ENCODE results near the gene ARAP1.

Gene ARAP1

DNA sequence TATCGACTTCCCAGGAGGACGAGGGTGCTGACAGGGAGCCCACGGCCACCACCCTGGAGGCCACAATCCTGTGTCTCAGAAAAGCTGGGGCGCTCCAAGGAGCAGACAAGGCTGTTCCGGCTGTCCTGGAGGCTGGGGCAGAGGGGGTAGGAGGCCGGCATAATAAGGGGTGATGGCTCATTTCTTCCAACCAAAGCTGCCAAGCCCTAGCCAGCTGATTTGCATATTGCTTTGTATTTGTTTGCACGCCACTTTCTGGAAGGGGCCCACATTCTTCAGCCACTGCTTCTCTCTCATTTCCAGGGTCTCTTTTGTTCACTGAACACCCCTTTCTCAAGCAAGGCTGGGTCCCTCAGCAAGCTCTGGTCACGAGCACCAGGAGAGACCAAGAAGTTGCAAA, 82.7 kb downstream of the ARAP1 start:
- DNase-seq (ENCODE audit: extremely low read depth, insufficient read length): no peak
- no peak overlapping the region for H3K4me3 ChIP-seq (replicated peaks; ENCODE audit: low read depth, low read length)
- H3K27me3 ChIP-seq (replicated peaks; ENCODE audit: control insufficient read depth, insufficient read depth, low read length): no peaks in the 10 kb centered on the region; the same call in 1 of the 2 replicates
- TF ChIP-seq, protein P1, sequence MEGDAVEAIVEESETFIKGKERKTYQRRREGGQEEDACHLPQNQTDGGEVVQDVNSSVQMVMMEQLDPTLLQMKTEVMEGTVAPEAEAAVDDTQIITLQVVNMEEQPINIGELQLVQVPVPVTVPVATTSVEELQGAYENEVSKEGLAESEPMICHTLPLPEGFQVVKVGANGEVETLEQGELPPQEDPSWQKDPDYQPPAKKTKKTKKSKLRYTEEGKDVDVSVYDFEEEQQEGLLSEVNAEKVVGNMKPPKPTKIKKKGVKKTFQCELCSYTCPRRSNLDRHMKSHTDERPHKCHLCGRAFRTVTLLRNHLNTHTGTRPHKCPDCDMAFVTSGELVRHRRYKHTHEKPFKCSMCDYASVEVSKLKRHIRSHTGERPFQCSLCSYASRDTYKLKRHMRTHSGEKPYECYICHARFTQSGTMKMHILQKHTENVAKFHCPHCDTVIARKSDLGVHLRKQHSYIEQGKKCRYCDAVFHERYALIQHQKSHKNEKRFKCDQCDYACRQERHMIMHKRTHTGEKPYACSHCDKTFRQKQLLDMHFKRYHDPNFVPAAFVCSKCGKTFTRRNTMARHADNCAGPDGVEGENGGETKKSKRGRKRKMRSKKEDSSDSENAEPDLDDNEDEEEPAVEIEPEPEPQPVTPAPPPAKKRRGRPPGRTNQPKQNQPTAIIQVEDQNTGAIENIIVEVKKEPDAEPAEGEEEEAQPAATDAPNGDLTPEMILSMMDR (IDR thresholded peaks at IDR 0.05; ENCODE audit: insufficient read depth, low read length, poor library complexity, severe bottlenecking): no peak
- H3K36me3 ChIP-seq (ENCODE audit: control insufficient read depth, insufficient read depth, low read length): no peaks in the 10 kb centered on the region

DNA sequence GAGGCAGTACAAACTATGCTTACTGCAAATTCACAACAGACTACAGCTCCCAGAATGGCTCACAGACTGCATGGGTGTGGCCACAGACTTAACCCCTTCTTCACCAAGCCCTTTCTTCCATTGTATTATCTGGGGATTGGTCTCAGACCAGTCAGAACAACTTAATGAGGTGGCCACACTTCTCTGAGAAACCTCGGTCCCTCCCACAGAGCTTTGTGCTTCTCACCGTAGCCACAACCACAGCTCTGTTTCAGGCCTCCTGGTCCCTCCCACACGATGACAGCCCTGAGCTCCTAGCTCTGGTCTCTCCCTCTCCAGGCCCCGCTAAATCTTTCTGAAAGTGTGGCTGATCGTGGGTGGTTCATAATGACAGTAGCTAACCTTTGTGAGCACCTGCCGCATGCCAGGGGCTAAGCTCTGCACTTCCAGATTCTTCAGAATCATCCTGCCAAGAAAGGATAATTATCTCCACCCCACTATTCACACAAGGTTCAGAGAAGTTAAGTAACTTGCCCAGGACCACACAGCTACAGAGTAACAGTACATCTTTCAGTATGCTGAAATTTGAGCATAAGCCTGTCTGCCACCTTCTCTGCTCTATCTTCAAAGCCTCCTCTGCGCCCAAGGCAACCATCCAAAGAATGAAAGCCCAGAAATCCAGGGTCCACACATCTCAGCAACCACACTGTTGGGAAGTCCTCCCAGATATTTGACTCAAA, 83.4 kb downstream of the ARAP1 start:
- no peak overlapping the region; the same call in 1 of the 2 replicates for H3K4me3 ChIP-seq (replicated peaks; ENCODE audit: low read depth, low read length)
- H3K36me3 ChIP-seq (ENCODE audit: control insufficient read depth, insufficient read depth, low read length): no peaks in the 10 kb centered on the region
- H3K27me3 ChIP-seq (replicated peaks; ENCODE audit: control insufficient read depth, insufficient read depth, low read length): no peaks in the 10 kb centered on the region; the same call in 1 of the 2 replicates
- TF ChIP-seq, protein P1 (IDR thresholded peaks at IDR 0.05; ENCODE audit: insufficient read depth, low read length, poor library complexity, severe bottlenecking): no peak
- peak; percentile 71 for DNase-seq (ENCODE audit: extremely low read depth, insufficient read length)

- no peak for DNase-seq (ENCODE audit: extremely low read depth, insufficient read length)
- no peaks in the 10 kb centered on the region; the same call in 1 of the 2 replicates for H3K27me3 ChIP-seq (replicated peaks; ENCODE audit: control insufficient read depth, insufficient read depth, low read length)
- H3K4me3 ChIP-seq (replicated peaks; ENCODE audit: low read depth, low read length): no peak overlapping the region
- H3K36me3 ChIP-seq (ENCODE audit: control insufficient read depth, insufficient read depth, low read length): no peaks in the 10 kb centered on the region
- TF ChIP-seq, protein P1 (IDR thresholded peaks at IDR 0.05; ENCODE audit: insufficient read depth, low read length, poor library complexity, severe bottlenecking): no peak
These were observed 86.2 kb downstream of the ARAP1 start for GRCh38 chr11:72665911-72666472.

- TF ChIP-seq, protein P1 (IDR thresholded peaks at IDR 0.05; ENCODE audit: insufficient read depth, low read length, poor library complexity, severe bottlenecking): no peak
- Histone ChIP-seq H3K36me3 (ENCODE audit: control insufficient read depth, insufficient read depth, low read length) (no peaks in the 10 kb centered on the region), H3K4me3 (replicated peaks; ENCODE audit: low read depth, low read length) (no peak overlapping the region), H3K27me3 (replicated peaks; ENCODE audit: control insufficient read depth, insufficient read depth, low read length) (no peaks in the 10 kb centered on the region; the same call in none of the 2 replicates)
- no peak for DNase-seq (ENCODE audit: extremely low read depth, insufficient read length)
These were observed 90.2 kb downstream of the ARAP1 start for GRCh38 chr11:72662036-72662435.

GRCh38 chr11:72661486-72661885, 90.7 kb downstream of the ARAP1 start:
- no peaks in the 10 kb centered on the region for H3K36me3 ChIP-seq (ENCODE audit: control insufficient read depth, insufficient read depth, low read length)
- TF ChIP-seq, protein P1 (IDR thresholded peaks at IDR 0.05; ENCODE audit: insufficient read depth, low read length, poor library complexity, severe bottlenecking): no peak
- DNase-seq (ENCODE audit: extremely low read depth, insufficient read length): no peak
- H3K27me3 ChIP-seq (replicated peaks; ENCODE audit: control insufficient read depth, insufficient read depth, low read length): no peaks in the 10 kb centered on the region; the same call in none of the 2 replicates
- no peak overlapping the region for H3K4me3 ChIP-seq (replicated peaks; ENCODE audit: low read depth, low read length)

All from GM06990 (cell line).